Duodenal mucosa (tissue), 2 donors: ENCODE results near the gene ZSWIM6.

ENCODE experiments used
- H3K27ac ChIP-seq: one replicate; pipeline ENCODE4 v1.7.0; 2013; ENCODE audit warnings: low read depth, low read length
- H3K27me3 ChIP-seq, 2 donors: one replicate each; pipeline ENCODE4 v1.7.0; 2013; ENCODE audit warnings: low read length in 2 of 2, control low read depth in 1 of 2; ENCODE audit not compliant: insufficient read depth in 2 of 2, control insufficient read depth in 1 of 2
- H3K36me3 ChIP-seq, 2 donors: one replicate each; pipeline ENCODE4 v1.7.0; 2013; ENCODE audit warnings: low read length in 2 of 2, control low read depth in 1 of 2; ENCODE audit not compliant: insufficient read depth in 2 of 2, control insufficient read depth in 1 of 2
- H3K4me1 ChIP-seq, 2 donors: one replicate each; pipeline ENCODE4 v1.7.0; 2013; ENCODE audit warnings: low read length in 2 of 2, control low read depth in 1 of 2; ENCODE audit not compliant: insufficient read depth in 2 of 2, control insufficient read depth in 1 of 2
- H3K4me3 ChIP-seq, 2 donors: one replicate each; pipeline ENCODE4 v1.7.0; 2013; ENCODE audit warnings: low read length in 2 of 2, low read depth in 1 of 2
- H3K9ac ChIP-seq, 2 donors: one replicate each; pipeline ENCODE4 v1.7.0; 2013; ENCODE audit warnings: low read length in 2 of 2, low read depth in 1 of 2
- H3K9me3 ChIP-seq, 2 donors: one replicate each; pipeline ENCODE4 v1.7.0; 2013; ENCODE audit warnings: low read length in 2 of 2, control low read depth in 1 of 2; ENCODE audit not compliant: control insufficient read depth in 1 of 2

ZSWIM6 gene

GRCh38 chr5:61551637-61552313, 219.7 kb downstream of the ZSWIM6 start:
- H3K27me3 ChIP-seq: no peaks in the 10 kb centered on the region
- H3K4me3 ChIP-seq: no peak overlapping the region
- peaks cover 3 to 5% of the 10 kb centered on the region in 2 donors for H3K36me3 ChIP-seq
- no peak overlapping the region for H3K9ac ChIP-seq
- no peak overlapping the region for H3K27ac ChIP-seq
- no peaks in the 10 kb centered on the region for H3K9me3 ChIP-seq
- no peaks in the 10 kb centered on the region for H3K4me1 ChIP-seq

DNA sequence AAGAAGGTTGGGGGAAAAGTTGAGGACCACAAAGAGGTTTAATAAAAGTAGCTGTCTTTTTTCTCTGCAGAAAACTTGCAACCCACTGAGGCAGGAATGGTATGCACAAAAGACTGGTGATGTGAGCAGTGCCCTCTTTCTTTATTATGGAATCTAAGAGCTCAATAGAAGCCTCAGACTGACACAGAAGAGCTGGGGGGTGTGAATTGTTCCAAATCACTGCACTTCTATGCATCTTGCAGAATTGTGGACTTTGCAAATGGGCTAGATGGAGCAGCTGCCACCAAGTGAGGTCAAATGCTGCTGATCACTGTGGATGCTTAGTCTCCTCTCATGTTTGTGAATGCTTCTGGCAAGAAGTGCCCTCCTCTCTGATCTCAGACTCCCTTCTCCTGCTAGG, 227.1 kb downstream of the ZSWIM6 start:
- H3K27me3 ChIP-seq: no peaks in the 10 kb centered on the region
- no peak overlapping the region for H3K4me3 ChIP-seq
- no peak overlapping the region for H3K27ac ChIP-seq
- no peak overlapping the region for H3K9ac ChIP-seq
- peaks cover 0 to 7% of the 10 kb centered on the region in 2 donors for H3K4me1 ChIP-seq
- no peaks in the 10 kb centered on the region for H3K36me3 ChIP-seq
- H3K9me3 ChIP-seq: no peaks in the 10 kb centered on the region

GRCh38 chr5:61559722-61560121, 227.7 kb downstream of the ZSWIM6 start:
- no peak overlapping the region for H3K27ac ChIP-seq

DNA sequence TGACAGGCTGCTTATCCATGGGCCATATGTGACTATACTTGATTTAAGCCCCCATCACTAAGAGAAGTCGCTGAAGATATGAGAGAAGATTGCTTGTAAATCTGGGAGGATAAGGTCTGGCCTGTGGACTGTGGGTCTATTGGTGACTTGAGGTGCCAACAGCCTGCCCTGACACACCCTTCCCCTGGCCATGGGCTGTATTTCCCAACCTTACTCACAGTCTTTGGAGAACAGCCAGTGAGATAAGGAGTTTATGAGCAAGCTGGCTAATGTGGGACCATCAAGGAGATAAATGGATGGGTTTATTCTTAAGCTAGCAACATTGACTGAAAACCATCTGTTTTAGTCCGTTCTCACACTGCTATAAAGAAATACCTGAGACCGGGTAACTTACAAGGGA, 231.3 kb downstream of the ZSWIM6 start:
- H3K27ac ChIP-seq: no peak overlapping the region
- H3K4me3 ChIP-seq: no peak overlapping the region
- no peaks in the 10 kb centered on the region for H3K9me3 ChIP-seq
- H3K36me3 ChIP-seq: no peaks in the 10 kb centered on the region
- peaks cover 0 to 7% of the 10 kb centered on the region in 2 donors for H3K4me1 ChIP-seq
- no peak overlapping the region for H3K9ac ChIP-seq
- H3K27me3 ChIP-seq: no peaks in the 10 kb centered on the region

More at GRCh38 chr5:61559722-61560121, 227.7 kb downstream of the ZSWIM6 start:
- no peak overlapping the region for H3K4me3 ChIP-seq
- no peak overlapping the region for H3K9ac ChIP-seq
- no peaks in the 10 kb centered on the region for H3K36me3 ChIP-seq
- H3K9me3 ChIP-seq: no peaks in the 10 kb centered on the region
- peaks cover 0 to 7% of the 10 kb centered on the region in 2 donors for H3K4me1 ChIP-seq
- no peaks in the 10 kb centered on the region for H3K27me3 ChIP-seq

- Histone ChIP-seq H3K36me3 (no peaks in the 10 kb centered on the region), H3K9ac (no peak overlapping the region), H3K4me3 (no peak overlapping the region), H3K27ac (no peak overlapping the region), H3K27me3 (no peaks in the 10 kb centered on the region), H3K4me1 (peaks cover 0 to 7% of the 10 kb centered on the region in 2 donors), H3K9me3 (no peaks in the 10 kb centered on the region)
These were observed 235.3 kb downstream of the ZSWIM6 start for GRCh38 chr5:61567337-61567736.

GRCh38 chr5:61569353-61569752, 237.3 kb downstream of the ZSWIM6 start:
- H3K36me3 ChIP-seq: no peaks in the 10 kb centered on the region
- no peaks in the 10 kb centered on the region for H3K27me3 ChIP-seq
- H3K9me3 ChIP-seq: no peaks in the 10 kb centered on the region
- no peaks in the 10 kb centered on the region for H3K4me1 ChIP-seq
- H3K4me3 ChIP-seq: no peak overlapping the region
- H3K27ac ChIP-seq: no peak overlapping the region
- no peak overlapping the region for H3K9ac ChIP-seq

DNA sequence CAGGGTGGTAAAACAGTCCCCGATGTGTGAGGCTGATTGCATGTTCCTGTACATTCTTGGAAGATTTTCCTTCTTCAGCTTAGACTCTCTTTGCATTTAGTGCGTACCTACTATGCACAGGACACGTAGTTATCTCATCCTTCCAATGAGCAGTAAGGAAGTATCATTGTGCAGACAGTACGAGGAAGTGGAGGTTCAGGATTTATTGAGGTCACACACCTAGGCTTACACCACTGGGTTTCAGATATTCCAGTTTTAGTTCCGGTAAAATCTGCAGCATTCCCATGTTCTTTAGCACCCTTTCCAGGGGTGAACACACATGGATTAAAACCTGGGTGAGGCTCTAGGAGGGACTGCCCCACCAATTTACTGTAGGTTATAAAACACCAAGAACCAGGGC, 238.7 kb downstream of the ZSWIM6 start:
- Histone ChIP-seq H3K9me3 (no peaks in the 10 kb centered on the region), H3K4me3 (no peak overlapping the region), H3K4me1 (no peaks in the 10 kb centered on the region), H3K27ac (no peak overlapping the region), H3K27me3 (no peaks in the 10 kb centered on the region), H3K9ac (no peak overlapping the region), H3K36me3 (no peaks in the 10 kb centered on the region)

DNA sequence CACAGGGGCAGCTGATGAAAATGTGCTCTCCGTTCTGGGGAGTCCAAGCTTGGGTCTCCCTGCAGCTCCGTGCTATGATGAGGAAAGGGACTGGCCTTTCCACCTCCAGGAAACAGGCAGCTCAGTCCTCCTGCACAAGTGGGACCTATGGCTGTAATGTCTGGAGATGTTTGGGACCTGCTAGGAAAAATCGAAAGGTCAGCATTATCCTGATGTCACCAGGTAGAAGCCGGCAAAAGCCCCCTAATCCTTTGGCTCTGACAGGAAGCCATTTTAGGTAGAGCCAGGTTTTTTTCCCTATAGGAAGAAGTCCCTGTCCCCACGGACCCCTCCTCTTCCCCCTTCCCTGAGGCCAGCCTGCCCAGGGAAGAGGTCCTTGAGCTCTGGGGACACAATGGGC, 240.9 kb downstream of the ZSWIM6 start:
- Histone ChIP-seq H3K9ac (no peak overlapping the region), H3K27me3 (no peaks in the 10 kb centered on the region), H3K4me3 (no peak overlapping the region), H3K9me3 (no peaks in the 10 kb centered on the region), H3K36me3 (no peaks in the 10 kb centered on the region), H3K4me1 (no peaks in the 10 kb centered on the region), H3K27ac (no peak overlapping the region)

DNA sequence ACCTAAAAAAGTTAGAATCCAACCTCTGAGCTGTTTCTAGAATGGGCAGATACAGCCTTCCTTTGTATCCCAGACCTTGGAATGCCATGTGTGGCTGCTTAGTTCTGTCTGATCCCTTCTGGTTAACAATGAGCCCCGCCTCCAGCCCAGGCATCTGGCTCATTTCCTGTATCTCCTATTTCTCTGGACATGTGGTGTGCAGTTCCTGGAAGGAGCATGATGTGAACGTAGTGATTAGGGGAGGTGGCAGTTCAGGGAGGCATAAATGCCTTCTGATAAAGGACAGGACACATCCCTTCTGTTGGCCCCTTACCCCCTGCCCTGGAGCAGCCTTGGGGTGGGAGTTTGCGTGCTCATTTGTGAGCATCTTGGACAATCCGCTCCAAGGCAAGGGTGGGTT, 243.0 kb downstream of the ZSWIM6 start:
- no peaks in the 10 kb centered on the region for H3K27me3 ChIP-seq
- no peaks in the 10 kb centered on the region for H3K9me3 ChIP-seq
- H3K27ac ChIP-seq: no peak overlapping the region
- H3K36me3 ChIP-seq: no peaks in the 10 kb centered on the region
- H3K9ac ChIP-seq: no peak overlapping the region
- no peaks in the 10 kb centered on the region for H3K4me1 ChIP-seq
- H3K4me3 ChIP-seq: no peak overlapping the region

GRCh38 chr5:61575581-61575980, 243.5 kb downstream of the ZSWIM6 start:
- no peaks in the 10 kb centered on the region for H3K36me3 ChIP-seq
- H3K27me3 ChIP-seq: no peaks in the 10 kb centered on the region
- H3K9ac ChIP-seq: no peak overlapping the region
- H3K4me3 ChIP-seq: no peak overlapping the region
- no peak overlapping the region for H3K27ac ChIP-seq
- no peaks in the 10 kb centered on the region for H3K4me1 ChIP-seq
- H3K9me3 ChIP-seq: no peaks in the 10 kb centered on the region

DNA sequence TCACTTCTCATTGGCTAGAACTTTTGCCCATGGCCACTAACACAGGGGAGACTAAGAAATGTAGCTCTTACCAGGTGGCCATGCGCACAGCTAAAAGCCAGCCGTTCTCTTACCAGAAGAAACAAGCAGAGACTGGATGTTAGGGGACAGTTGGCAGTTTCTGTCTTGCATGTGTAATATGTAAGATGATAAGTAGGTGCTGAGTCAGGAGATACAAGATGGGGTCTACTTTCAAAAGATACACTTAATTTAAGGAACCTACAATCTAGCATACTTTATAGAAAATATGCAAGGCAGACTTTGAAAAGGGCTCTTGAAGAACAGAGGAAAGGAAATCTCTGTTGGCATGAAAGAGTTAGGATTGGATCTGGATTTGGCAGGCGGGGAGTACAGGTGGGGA, 244.5 kb downstream of the ZSWIM6 start:
- no peak overlapping the region for H3K4me3 ChIP-seq
- no peak overlapping the region for H3K9ac ChIP-seq
- H3K36me3 ChIP-seq: no peaks in the 10 kb centered on the region
- no peaks in the 10 kb centered on the region for H3K9me3 ChIP-seq
- no peaks in the 10 kb centered on the region for H3K4me1 ChIP-seq
- H3K27ac ChIP-seq: no peak overlapping the region
- H3K27me3 ChIP-seq: no peaks in the 10 kb centered on the region
